ENCODE data around the gene TMEM217. TPM values are rescaled to one million over a fixed set of nuclear protein-coding genes. Genes with fewer than 3 reads are reported as not detected.
"Not testable (repeated sequence)": the region's sequence is repeated elsewhere in the genome, so short reads cannot be mapped to it uniquely, and the experiment has no call there.

The TMEM217 gene
- total RNA-seq, result 12.1 and 12.4 TPM in 2 replicates

DNA sequence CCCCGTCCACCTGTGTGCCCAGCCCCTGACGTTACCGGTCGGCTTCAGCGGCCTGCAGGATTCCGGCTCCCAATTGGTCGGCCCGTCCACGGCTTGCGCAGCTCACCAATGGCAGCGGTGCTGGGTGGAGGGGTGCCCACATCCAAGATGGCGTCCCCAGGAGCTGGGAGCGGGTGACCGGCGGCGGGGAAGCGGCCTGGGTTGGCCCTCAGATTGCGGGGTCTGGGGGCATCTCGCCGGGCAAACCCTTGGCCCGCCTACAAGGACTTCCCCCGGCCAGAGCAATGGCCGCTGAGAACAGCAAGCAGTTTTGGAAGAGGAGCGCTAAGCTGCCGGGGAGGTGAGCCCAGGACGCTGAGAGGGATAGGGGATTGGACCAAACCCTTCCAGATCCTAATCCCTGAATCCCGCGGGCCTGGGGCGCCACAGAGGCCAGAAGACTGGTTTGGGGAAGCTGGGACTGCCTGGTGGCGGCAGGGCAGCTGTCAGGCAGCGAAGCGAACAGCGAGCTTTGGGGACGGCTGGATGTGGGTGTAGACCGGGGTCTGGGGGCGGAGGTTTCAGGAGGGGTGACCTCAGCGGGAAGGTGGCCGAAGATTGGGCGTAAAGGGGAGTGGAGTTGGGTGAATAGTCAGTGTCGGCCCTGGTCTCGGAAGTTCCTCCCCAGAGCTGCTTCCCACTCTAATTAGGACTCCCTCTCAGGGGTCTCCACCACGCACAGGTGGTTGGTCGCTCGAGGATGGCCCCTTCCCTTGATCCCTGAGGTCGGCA is at the start of gene TMEM217, which contains the start of gene TBC1D22B:
TSS of gene TMEM217 (minus strand) at position 511 of the 771 bp plus-strand sequence. CDS start 39,114 bp downstream, outside the sequence.
TSS of gene TBC1D22B (plus strand) at position 139 of the 771 bp plus-strand sequence. CDS start at position 285, 146 bp downstream.
- DNase-seq, result peak; percentile 98

DNA sequence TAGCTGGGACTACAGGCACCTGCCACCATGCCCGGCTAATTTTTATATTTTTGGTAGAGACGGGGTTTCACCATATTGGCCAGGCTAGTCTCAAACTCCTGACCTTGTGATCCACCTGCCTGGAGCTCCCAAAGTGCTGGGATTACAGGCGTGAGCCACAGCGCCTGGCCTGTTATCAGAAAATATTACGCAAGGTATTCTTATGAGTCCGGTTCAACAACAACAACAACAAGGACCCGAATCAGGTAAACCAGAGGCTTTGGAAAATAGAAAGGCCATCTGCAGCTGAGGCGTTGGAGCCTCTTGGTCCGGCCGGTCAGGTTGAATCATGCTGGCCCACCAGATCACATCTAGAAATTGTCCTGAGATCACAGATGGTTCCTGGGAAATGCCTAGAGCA is 49.5 kb upstream of the TMEM217 start:
- not testable (repeated sequence) for DNase-seq

DNA sequence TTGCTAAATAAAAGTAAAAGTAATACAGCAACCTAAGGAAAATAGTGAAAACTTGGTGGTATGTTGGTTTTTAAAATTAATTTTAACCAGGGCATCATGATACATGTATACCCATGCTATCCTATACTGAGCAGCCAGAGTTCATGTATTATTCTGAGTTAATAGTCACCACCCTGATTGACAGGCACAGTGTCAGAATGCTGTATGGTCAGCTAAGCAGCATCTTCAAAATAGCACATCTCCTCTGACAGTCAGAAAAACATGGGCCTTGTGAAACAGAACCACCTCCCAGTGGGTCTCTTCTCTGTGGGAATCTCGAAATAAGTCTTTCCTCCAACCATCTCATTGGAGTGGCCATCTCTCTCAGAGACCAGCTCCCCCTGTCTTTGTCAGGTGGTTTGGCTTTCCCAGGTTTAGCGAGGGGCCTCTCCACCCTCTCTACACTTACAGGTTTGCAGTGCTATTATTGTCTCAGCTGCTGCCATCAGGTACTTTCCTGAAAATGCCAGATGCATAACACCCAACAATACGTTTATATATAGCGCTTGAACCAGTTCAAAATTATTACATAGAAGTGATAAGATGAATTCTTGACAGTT is 48.8 kb upstream of the TMEM217 start:
- DNase-seq, result no peak

DNA sequence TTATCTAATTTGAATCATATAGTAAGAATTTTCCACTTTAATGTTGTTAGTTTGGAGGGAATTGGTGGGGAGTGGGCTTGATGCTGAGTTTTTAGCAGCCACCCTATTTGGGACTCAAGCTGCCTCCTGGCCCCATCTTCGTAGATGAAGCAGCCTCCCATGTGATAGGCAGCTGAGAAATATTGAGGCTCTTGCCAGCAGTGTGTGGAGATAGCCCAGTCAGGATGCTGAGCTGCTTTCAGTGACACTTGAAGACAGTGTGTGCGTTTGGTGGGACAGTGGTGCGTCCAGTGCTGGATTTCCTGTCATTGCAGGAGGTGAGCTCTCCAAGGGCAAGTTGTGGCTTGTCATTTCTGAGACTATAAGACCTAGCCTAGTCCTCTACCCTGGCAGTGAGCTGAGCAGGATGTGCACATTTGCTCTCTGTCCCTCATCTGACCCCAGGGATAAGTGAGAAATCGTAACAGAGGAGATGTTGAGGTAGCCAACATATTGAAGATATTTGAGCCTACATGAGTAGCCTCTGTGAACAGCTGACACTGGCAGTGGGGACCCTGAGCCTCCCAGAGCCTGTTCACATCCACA is 48.0 kb upstream of the TMEM217 start:
- DNase-seq, result no peak

DNA sequence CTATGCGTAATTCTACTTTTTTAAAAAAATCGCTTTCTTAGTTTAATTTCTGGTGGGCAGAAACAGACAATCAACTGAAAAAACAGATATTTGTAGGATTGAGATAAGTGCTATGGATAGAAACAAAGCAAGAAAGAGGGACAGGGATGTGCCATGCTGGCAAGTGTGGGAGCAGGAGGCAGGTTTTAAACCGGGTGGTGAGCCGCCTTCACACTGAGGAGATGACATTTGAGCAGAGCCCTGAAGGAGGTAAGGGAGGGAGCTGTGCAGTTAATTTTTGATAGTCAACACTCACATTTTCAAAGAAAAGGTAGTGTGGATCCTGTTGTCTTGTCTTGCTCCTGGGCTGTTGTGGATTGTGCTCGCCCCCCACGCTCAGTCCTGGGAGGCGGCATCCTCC is 46.8 kb upstream of the TMEM217 start:
- DNase-seq, result no peak

DNA sequence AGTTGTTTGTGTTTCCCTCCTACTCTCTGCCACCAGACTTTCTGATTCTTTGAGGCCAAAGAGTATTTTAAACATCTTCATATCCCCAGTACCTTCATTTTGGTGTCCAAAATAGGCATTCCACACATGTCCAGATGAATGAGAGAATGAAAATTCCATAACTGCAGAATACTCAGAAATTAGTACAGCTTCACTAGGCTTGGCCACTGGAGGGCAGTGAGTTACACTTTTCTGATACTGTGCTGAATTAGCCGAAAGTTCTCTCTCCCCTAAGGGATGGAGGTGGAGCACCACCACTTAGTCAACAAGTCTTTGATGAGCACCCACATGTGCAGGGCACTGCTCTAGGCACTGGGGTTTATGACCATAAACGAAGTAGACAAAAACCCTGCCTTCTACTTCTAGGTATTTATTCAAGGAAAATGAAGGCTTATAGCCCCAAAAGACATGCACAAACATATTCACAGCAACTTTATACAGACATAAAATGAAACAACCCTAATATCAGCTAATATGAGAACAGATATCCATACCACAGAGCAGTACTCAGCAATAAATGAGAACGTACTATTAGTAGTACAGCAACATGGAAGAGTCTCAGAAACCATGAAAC is 46.1 kb upstream of the TMEM217 start:
- peak; percentile 64 for DNase-seq

DNA sequence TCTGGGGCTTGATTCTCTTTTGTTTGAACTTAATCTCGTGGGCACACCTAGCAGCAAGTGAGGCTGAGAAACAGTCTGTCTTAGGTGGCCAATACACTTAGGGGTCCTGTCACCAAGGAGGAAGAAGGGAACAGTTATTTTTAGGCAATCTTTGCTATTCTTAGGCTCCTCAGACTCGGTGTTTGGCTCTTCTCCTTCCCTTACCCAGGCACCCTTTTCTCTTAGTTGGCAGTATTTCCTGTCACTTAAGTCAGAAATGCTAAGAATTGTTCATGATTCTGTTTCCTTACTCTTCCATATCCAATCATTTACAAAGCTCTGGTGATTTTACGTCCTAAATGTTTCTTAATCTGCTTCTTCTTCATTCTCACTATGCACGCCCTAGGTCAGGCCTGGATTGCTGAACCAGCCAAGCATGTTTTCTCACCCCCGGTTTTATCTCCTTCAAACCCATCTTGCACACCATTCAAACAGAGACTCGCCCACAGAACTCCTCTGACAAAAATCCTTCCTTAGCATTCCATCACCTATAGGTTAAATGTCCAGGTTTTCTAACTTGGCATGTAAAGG is 45.2 kb upstream of the TMEM217 start:
- DNase-seq, result no peak

DNA sequence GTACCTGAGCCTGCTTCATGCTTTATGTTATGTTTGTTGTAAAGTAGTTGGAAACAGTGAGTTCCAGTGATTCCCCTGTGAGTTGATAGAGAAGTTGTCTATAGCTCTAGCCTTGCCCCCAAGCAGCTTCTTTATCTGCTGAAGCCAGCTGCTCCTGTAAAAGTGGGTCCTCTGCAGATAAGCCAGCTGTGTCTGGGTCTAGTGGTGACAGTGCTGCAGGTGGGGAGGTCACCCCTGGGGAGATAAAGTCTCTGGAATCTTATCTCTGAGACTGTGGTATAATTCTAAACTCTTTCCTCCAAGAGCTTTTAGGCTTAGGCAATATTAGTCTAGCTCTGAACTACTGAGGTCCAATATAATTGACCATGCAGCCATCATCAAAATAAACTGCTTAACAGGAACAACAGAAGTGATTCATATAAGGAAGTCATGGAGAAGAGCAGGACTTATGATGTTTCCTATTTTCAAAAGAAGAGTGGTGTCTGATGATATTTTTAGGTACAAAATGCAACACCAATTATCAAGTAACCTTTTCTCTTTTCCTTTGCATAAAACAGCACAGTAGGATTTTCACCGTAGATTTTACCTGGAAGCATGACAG is 44.2 kb upstream of the TMEM217 start:
- DNase-seq, result peak; percentile 17

DNA sequence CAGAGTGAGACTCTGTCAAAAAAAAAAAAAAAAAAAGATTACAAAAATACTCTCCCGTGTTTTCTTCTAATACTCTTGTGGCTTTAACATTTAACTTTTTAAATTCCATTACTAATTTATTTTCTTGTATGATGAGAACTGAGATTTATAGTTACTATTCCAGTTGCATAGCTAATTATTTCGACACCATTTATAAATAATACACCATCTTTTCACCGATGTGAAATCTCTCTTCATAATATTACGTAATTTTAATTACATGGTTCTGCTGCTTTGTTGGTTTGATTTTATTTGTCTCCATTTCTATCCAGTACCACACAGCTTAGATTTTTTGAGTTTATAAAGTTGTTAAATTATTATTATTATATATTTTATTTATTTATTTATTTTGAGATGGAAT is 42.0 kb upstream of the TMEM217 start:
- DNase-seq, result no peak

DNA sequence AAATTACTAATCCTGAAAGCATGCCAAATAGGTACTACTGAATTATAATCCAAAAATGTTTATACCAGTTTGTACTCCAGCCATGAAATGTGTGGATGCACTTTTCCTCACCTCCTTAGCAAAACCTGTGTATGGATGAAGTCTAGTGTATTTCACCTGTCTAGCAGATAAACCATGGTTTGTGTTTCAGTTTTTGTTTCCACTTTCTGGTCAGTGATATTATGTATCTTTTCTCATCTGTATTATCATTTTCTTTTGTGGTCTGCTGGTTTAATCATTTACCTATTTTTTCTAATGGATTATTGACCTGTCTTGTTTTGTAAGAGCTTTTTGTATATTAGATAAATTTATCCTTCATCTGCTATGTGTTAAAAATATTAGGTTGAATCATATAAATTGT is 41.0 kb upstream of the TMEM217 start:
- no peak for DNase-seq

DNA sequence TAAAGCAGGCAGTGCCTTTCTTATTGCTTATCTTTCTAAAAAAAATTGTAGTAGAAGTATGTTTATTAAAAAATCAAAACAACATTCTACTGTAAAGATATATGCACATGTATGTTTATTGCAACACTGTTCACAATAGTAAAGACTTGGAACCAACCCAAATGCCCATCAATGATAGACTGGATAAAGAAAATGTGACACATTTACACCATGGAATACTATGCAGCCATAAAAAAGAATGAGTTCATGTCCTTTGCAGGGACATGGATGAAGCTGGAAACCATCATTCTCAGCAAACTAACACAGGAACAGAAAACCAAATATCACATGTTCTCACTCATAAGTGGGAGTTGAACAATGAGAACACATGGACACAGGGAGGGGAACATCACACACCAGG is 39.7 kb upstream of the TMEM217 start:
- not testable (repeated sequence) for DNase-seq

DNA sequence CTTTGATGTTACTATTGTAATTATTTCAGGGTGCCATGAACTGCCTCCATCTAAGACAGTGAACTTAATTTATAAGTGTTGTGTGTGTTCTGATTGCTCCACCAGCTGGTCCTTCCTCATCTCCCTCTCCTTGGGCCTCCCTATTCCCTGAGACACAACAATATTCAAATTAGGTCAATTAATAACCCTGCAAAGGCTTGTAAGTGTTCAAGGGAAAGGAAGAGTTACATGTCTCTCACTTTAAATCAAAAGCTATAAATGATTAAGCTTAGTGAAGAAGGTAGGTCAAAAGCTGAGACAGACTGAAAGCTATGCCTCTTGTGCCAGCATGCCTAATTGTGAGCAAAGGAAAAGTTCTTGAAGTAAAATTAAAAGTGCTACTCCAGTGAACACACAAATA is 35.5 kb upstream of the TMEM217 start:
- DNase-seq, result no peak

DNA sequence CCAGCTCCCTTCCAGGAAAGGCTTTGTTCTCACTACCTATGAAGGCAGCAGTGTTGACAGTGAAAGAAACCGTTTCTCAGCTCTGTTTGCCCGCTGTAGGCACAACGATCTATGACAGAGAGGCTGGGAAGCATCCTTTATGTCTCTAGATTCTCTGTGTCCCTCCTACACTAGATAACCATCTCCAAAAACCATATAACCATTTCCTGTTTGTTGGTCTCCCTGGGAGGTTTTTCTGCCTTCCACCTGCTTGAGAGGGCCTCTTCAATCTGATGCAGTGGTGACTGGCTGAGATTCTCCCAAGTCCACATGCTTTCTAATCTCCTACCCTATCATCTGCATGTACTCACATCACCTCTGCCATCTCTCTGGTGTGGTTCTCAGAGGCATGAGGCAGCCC is 32.0 kb upstream of the TMEM217 start:
- DNase-seq, result no peak

DNA sequence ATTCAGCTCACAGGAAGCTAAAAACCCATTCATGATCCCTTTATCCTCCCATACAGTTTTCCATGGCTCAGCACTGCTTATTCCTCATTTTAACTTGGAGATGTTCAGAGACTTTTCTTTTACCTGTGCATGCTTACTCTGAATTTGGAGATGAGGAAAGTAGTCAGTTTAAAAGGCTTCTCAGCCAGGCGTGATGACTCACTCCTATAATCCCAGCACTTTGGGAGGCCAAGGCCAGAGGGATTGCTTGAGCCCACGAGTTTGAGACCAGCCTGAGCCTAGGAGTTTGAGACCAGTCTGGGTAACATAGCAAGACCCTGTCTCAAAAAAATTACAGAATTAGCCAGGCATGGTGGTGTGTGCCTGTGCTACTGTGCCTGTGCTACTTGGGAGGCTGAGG is 30.3 kb upstream of the TMEM217 start:
- no peak for DNase-seq

DNA sequence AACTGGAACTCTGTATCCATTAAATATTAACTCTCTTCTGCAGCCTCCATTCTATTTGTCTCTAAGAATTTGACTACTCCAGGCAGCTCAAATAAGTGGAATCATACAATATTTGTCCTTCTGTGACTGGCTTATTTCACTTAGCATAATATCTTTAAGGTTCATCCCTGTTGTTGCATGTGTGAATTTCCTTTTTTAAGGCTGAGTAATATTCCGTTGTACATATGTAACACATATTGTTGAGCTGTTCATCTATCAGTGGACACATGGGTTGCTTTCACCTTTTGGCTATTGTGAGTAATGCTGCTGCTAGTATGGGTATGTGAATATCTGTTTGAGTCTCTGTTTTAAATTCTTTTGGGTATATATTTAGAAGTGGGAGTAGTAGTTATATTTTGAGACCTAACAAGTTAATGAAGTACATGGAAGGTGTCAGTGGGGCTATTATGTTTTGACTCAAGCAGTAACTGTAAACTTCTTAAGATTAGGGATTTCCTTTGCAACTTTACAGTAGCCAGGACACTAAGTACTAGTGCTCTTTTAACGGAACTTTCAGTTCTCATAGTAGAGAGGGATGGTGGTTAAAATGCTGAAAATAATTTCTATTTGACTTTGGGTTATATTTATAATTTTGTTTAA is 29.7 kb upstream of the TMEM217 start:
- no peak for DNase-seq

DNA sequence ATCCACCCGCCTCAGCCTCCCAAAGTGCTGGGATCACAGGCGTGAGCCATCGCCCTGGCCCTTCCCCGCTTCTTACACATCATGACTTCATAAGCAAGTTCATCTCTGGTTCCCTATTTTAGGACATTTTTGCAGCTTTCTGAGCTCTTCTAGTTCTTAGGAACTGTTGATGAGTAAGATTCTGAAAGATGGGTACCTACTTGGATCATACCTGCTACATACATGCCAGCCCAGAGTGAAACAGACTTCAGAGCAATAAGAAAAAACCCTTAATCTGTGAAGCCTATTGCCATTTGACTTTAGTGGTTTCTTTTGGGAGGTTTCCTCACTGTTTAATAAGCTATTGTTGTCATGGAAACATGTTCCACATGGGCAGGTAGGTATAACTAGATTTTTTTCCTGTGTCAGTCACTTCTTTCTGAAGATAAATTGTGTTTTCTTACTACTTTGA is 27.9 kb upstream of the TMEM217 start:
- no peak for DNase-seq

DNA sequence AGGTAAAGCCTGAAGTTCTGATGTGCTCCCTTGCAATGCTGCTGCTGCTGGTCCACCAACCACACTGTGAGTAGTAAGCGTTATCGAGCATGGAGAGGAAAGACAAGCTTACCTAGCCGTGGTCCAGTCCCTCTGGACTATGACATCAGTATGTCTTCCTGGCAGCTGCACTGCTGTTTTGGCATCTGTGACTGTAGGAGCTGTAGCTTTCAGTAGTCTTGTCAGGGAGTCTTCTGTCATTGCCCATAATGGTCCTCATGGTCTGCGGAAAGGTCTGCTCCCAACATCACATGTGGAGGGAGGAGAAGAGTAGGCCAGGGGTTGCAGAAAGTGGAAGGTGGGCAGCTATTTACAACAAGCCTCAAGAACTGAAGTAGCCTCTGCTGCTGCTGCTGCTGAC is 26.8 kb upstream of the TMEM217 start:
- DNase-seq, result no peak

DNA sequence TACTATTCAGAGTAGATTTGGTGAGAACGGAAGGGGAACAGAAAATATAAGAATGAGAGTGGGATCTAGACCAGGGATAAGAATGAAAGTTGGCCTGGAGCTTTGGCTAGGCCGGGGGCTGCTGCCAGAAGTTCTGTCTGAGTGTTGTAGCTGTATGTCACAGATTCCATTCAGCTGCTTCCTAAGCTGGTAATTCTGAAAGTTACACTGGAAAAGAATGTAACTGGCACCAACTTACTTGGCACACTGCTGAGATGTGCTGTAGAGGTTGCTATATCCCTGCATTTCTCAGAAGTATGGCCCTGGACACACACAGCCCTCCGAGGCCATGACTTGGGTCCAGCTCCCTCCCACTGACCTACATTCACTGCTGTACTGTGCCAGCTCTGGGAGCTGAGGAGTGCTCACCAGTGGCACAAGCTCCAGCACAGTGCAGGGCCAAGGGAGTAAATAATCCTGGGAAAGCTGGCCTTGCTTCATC is 25.8 kb upstream of the TMEM217 start:
- no peak for DNase-seq

DNA sequence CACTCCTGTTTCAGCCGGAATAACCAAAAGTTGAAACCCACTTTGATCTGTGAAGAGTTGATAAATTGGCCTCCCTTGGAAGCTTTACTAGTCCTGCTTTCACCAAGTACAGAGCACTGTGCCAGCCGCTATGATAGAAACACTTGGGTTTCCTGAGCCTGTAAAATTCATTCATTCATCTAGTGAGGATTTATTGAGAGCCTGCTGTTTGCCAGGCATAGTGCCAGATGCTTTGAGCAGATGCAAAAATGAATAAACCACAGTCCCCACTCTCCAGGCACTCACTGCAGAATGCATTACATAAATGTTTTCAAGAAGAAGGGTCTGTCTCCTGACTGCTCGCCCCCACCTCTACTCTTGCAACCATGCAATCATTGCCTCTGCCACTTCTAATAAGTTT is 25.3 kb upstream of the TMEM217 start:
- no peak for DNase-seq

DNA sequence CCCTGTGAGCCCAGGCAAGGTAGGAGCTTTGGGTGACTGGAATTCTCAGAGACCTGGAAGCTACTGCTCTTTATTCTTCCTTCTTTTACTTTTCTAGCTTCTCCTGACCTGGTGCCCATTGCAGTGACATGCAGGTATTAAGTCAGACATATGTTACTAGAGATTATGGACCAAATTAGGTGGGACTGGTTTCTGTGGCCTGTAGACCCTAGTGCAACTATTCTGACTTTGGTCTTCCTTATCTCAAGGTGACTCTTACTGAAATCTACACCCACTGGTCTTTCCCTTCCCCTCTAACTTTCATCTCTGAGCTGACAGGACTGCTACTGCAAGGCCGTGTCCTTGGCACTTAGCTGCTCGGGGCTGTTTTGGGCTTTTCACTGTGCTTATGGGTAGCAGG is 24.4 kb upstream of the TMEM217 start:
- no peak for DNase-seq

DNA sequence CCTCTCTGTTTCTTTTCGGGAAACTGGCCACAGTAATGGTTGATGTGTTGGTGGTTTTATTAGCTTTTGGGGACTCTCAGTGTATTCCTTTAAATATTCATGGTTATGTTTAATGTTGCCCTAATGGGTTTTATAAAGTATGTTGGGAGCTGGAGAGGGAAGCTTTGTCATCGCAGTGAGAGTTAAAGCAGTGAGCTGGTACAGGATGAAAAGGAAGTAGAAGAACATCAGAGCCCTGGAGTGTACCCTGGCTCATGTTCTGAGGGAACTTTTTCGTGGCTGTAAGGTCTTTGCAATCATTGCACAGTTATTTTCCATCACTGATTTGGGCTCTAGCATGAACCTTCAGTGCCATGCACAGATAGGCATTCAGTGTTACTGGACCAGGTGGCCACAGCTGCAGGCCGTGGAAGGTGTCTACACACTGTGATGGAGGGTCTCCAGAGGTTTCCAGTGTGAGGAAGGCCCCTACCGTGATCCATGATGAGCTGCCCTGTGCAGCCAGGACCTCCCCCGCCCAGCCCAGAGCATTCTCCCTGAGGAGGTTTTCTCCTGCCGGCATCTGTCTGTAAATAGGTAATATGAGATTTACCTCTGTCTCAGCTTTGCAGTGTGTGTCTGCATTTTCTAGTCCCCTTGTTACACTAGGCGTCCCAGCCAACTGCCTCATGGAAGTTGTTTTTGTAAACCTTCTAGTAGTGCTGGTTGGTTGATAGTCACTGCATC is 22.4 kb upstream of the TMEM217 start:
- no peak for DNase-seq

Data from dermis blood vessel endothelial cell (primary cell).